ENCODE data around the gene PRKN.

Gene PRKN

DNA sequence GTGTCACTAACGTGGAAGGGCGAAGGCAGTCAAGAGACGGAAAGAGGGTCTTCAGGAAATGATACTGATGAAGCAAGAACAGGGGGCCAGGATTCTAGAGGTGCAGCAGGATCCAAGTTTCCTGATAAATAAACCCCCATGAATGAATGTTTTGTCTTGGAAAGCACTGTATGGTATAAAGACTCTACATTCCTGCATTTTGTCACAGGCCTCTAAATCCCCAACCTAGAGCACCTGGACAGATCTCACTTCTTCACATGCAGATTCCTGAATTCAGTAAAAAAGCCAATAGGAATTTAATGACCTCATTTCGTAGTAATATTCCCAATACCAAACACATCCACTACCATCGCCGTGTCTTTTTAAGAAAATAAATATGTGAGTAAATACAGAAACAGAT is 577.8 kb downstream of the PRKN start:
- no peak overlapping the region for H2AFZ ChIP-seq (ENCODE audit: low read depth, low read length)
- H3K4me3 ChIP-seq (ENCODE audit: low read length), result no peak overlapping the region
- no peak overlapping the region for H3K27ac ChIP-seq (ENCODE audit: low read length)
- no peaks in the 10 kb centered on the region for H3K9me3 ChIP-seq (ENCODE audit: insufficient read depth, low read length)
- no peaks in the 10 kb centered on the region for H3K4me1 ChIP-seq (ENCODE audit: low read length)
- TF ChIP-seq CTCF (IDR thresholded peaks at IDR 0.05; ENCODE audit: low read depth, low read length), result no peak
- TF ChIP-seq EZH2phosphoT487 (IDR thresholded peaks at IDR 0.05; ENCODE audit: low read depth), result no peak
- no peaks in the 10 kb centered on the region for H4K20me1 ChIP-seq (ENCODE audit: insufficient read depth, low read length)
- H3K36me3 ChIP-seq (replicated peaks; ENCODE audit: low read depth, low read length), result no peaks in the 10 kb centered on the region
- H3K79me2 ChIP-seq (ENCODE audit: low read length), result no peaks in the 10 kb centered on the region
- no peak overlapping the region for H3K4me2 ChIP-seq (ENCODE audit: low read length)
- H3K9ac ChIP-seq (ENCODE audit: low read length), result no peak overlapping the region
- no peaks in the 10 kb centered on the region for H3K27me3 ChIP-seq (ENCODE audit: low read depth, low read length)

- H2AFZ ChIP-seq (ENCODE audit: low read depth, low read length), result no peak overlapping the region
- H3K27ac ChIP-seq (ENCODE audit: low read length), result no peak overlapping the region
- no peak overlapping the region for H3K4me3 ChIP-seq (ENCODE audit: low read length)
- H3K4me2 ChIP-seq (ENCODE audit: low read length), result no peak overlapping the region
- no peaks in the 10 kb centered on the region for H3K27me3 ChIP-seq (ENCODE audit: low read depth, low read length)
- no peak for TF ChIP-seq EZH2phosphoT487 (IDR thresholded peaks at IDR 0.05; ENCODE audit: low read depth)
- TF ChIP-seq CTCF (IDR thresholded peaks at IDR 0.05; ENCODE audit: low read depth, low read length), result no peak
- no peaks in the 10 kb centered on the region for H3K79me2 ChIP-seq (ENCODE audit: low read length)
- no peaks in the 10 kb centered on the region for H3K4me1 ChIP-seq (ENCODE audit: low read length)
- H3K9ac ChIP-seq (ENCODE audit: low read length), result no peak overlapping the region
- H4K20me1 ChIP-seq (ENCODE audit: insufficient read depth, low read length), result no peaks in the 10 kb centered on the region
- no peaks in the 10 kb centered on the region for H3K9me3 ChIP-seq (ENCODE audit: insufficient read depth, low read length)
- no peaks in the 10 kb centered on the region for H3K36me3 ChIP-seq (replicated peaks; ENCODE audit: low read depth, low read length)
These were observed 579.8 kb downstream of the PRKN start for GRCh38 chr6:162147805-162148204.

GRCh38 chr6:162147281-162147680 is 580.3 kb downstream of the PRKN start:
- TF ChIP-seq EZH2phosphoT487 (IDR thresholded peaks at IDR 0.05; ENCODE audit: low read depth) (no peak), CTCF (IDR thresholded peaks at IDR 0.05; ENCODE audit: low read depth, low read length) (no peak)
- H3K9ac ChIP-seq (ENCODE audit: low read length), result no peak overlapping the region
- H3K4me3 ChIP-seq (ENCODE audit: low read length), result no peak overlapping the region
- H3K79me2 ChIP-seq (ENCODE audit: low read length), result no peaks in the 10 kb centered on the region
- H3K9me3 ChIP-seq (ENCODE audit: insufficient read depth, low read length), result no peaks in the 10 kb centered on the region
- H4K20me1 ChIP-seq (ENCODE audit: insufficient read depth, low read length), result no peaks in the 10 kb centered on the region
- H3K36me3 ChIP-seq (replicated peaks; ENCODE audit: low read depth, low read length), result no peaks in the 10 kb centered on the region
- no peaks in the 10 kb centered on the region for H3K4me1 ChIP-seq (ENCODE audit: low read length)
- H3K4me2 ChIP-seq (ENCODE audit: low read length), result no peak overlapping the region
- no peak overlapping the region for H2AFZ ChIP-seq (ENCODE audit: low read depth, low read length)
- no peak overlapping the region for H3K27ac ChIP-seq (ENCODE audit: low read length)
- no peaks in the 10 kb centered on the region for H3K27me3 ChIP-seq (ENCODE audit: low read depth, low read length)

DNA sequence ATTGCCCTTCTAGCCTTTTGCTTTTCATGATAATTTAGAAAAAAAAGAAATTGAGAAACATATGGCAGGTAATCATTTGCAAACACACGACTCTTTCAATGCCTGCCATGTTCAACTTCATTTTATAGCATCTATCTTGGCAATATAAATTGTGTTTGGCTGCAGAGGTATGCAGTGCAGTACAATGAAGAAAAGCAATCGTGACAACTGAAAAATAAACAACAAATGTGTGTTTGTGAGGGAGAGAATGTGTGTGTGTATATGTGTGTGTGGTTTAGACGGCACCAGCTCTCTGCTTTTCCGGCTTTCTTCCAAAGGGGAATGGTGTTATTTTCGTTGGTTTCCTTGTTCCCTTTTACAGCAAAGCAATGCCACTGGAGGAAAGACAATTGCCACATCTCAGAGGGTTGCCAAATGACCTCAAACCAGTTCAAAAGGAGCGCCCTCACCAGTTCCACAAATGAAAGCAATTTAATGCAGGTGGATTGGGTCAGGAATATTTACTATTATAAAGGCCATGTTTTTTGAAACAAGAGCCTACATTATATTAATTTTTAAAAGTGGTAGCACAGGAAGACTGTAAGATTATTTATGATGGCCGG is 587.2 kb downstream of the PRKN start:
- H2AFZ ChIP-seq (ENCODE audit: low read depth, low read length), result no peak overlapping the region
- no peak overlapping the region for H3K4me2 ChIP-seq (ENCODE audit: low read length)
- no peak overlapping the region for H3K9ac ChIP-seq (ENCODE audit: low read length)
- H4K20me1 ChIP-seq (ENCODE audit: insufficient read depth, low read length), result no peaks in the 10 kb centered on the region
- H3K4me3 ChIP-seq (ENCODE audit: low read length), result no peak overlapping the region
- H3K9me3 ChIP-seq (ENCODE audit: insufficient read depth, low read length), result no peaks in the 10 kb centered on the region
- TF ChIP-seq EZH2phosphoT487 (IDR thresholded peaks at IDR 0.05; ENCODE audit: low read depth) (no peak), CTCF (IDR thresholded peaks at IDR 0.05; ENCODE audit: low read depth, low read length) (no peak)
- no peaks in the 10 kb centered on the region for H3K27me3 ChIP-seq (ENCODE audit: low read depth, low read length)
- no peak overlapping the region for H3K27ac ChIP-seq (ENCODE audit: low read length)
- H3K4me1 ChIP-seq (ENCODE audit: low read length), result no peaks in the 10 kb centered on the region
- H3K79me2 ChIP-seq (ENCODE audit: low read length), result no peaks in the 10 kb centered on the region
- no peaks in the 10 kb centered on the region for H3K36me3 ChIP-seq (replicated peaks; ENCODE audit: low read depth, low read length)

All from OCI-LY3 (cell line).